Measurements from ENCODE around the gene C2orf92.

Gene C2orf92

DNA sequence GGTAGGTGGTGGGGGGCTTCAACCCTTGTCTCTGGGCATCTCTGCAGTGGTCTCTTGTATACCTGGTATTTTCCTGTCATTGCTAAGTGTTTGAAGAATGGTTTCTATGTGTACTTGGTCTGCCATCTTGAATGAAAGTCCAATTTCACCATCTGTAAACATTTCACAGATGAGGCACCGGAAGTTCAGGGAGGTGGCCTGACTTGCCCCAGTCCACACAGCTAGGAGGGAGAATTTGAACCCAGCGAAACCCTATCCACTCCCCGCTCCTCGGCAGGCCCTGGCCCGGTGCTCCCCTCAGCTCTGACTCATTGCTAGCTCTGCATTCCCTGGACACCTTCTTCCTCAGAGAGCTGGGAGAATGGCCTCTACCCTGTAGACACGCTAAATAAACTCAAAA lies 74.4 kb downstream of the C2orf92 start:
- TF ChIP-seq, protein P1, sequence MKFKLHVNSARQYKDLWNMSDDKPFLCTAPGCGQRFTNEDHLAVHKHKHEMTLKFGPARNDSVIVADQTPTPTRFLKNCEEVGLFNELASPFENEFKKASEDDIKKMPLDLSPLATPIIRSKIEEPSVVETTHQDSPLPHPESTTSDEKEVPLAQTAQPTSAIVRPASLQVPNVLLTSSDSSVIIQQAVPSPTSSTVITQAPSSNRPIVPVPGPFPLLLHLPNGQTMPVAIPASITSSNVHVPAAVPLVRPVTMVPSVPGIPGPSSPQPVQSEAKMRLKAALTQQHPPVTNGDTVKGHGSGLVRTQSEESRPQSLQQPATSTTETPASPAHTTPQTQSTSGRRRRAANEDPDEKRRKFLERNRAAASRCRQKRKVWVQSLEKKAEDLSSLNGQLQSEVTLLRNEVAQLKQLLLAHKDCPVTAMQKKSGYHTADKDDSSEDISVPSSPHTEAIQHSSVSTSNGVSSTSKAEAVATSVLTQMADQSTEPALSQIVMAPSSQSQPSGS (tag by site-specific recombination; IDR thresholded peaks at IDR 0.05; ENCODE audit: low read depth) = no peak
- no peak for TF ChIP-seq ZBTB7A (tag by site-specific recombination; IDR thresholded peaks at IDR 0.05; ENCODE audit: low read depth)
- TF ChIP-seq ZNF157 (tag by site-specific recombination; IDR thresholded peaks at IDR 0.05) = no peak
- no peak for TF ChIP-seq ZNF510 (tag by site-specific recombination; IDR thresholded peaks at IDR 0.05; ENCODE audit: insufficient replicate concordance)
- TF ChIP-seq ZNF521 (tag by site-specific recombination; IDR thresholded peaks at IDR 0.05) = no peak
- TF ChIP-seq SCRT2 (tag by site-specific recombination; IDR thresholded peaks at IDR 0.05) = no peak
- no peak for TF ChIP-seq ZNF707 (tag by site-specific recombination; IDR thresholded peaks at IDR 0.05)
- no peak for TF ChIP-seq ZNF404 (tag by site-specific recombination; IDR thresholded peaks at IDR 0.05)
- no peak for TF ChIP-seq ZFHX2 (tag by site-specific recombination; conservative IDR thresholded peaks at IDR 0.05)
- TF ChIP-seq BCL11B (tag by site-specific recombination; IDR thresholded peaks at IDR 0.05; ENCODE audit: low read depth) = no peak
- TF ChIP-seq ZNF366 (tag by site-specific recombination; conservative IDR thresholded peaks at IDR 0.05) = no peak
- no peak for TF ChIP-seq ZNF274 (IDR thresholded peaks at IDR 0.05; ENCODE audit: low read length)
- TF ChIP-seq ZNF274 (tag by site-specific recombination; IDR thresholded peaks at IDR 0.05; ENCODE audit: borderline replicate concordance) = no peak
- TF ChIP-seq ZNF549 (tag by site-specific recombination; IDR thresholded peaks at IDR 0.05) = no peak
- no peak for TF ChIP-seq ZNF140 (tag by site-specific recombination; IDR thresholded peaks at IDR 0.05)
- no peak for TF ChIP-seq ZNF530 (tag by site-specific recombination; IDR thresholded peaks at IDR 0.05; ENCODE audit: low read depth)
- TF ChIP-seq, protein P2, sequence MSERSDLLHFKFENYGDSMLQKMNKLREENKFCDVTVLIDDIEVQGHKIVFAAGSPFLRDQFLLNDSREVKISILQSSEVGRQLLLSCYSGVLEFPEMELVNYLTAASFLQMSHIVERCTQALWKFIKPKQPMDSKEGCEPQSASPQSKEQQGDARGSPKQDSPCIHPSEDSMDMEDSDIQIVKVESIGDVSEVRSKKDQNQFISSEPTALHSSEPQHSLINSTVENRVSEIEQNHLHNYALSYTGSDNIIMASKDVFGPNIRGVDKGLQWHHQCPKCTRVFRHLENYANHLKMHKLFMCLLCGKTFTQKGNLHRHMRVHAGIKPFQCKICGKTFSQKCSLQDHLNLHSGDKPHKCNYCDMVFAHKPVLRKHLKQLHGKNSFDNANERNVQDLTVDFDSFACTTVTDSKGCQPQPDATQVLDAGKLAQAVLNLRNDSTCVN (tag by site-specific recombination; optimal IDR thresholded peaks at IDR 0.05) = no peak
- Histone ChIP-seq H3K4me3 (ENCODE audit: low read depth, low read length) (no peak overlapping the region), H3K9me3 (ENCODE audit: control insufficient read depth, insufficient read depth, low read depth, low read length) (no peaks in the 10 kb centered on the region), H3K36me3 (ENCODE audit: control insufficient read depth in 2 of 2, insufficient read depth in 1 of 2, low read length in 2 of 2) (no peaks in the 10 kb centered on the region), H3K4me1 (ENCODE audit: control insufficient read depth, insufficient read depth, low read length) (no peaks in the 10 kb centered on the region), H3K27ac (ENCODE audit: extremely low read depth, low read depth, low read length) (no peak overlapping the region)
- ChIA-PET POLR2A (no interaction called here), CTCF (interaction anchor here (0.6 to 0.9 kb wide), 2 partner anchors 154 to 1092 kb away, joined by 3 read pairs; no protein-coding TSS in a partner anchor)

DNA sequence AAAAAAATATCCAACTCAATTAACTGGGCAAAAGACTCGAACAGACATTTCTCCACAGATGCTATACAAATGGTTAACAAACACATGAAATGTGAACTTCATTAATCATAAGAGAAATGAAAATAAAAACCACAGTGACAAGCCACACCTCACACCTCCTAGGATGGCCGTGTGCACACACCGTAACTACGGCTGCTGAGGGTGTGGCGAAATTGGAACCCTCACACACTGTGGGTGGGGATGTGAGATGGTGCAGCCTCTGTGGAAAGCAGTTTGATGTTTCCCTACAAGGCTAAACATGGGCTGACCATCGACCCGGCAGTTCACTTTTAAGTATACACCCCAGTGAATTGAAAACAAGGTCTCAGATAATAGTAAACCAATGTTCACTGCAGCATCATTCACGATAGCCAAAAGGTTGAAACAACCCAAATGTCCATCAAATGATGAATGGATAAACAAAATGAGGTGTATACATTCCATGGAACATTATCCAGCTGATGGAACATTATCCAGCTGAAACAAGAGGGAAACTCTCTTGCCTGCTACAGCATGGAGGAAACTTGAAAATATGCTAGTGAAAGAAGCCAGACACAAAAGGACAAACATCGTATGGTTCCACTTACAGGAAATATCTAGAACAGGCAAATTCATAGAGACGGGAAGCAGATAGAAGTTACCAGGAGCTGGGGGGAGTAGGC lies 76.1 kb downstream of the C2orf92 start:
- no peaks in the 10 kb centered on the region for H3K9me3 ChIP-seq (ENCODE audit: control insufficient read depth, insufficient read depth, low read depth, low read length)
- H3K27ac ChIP-seq (ENCODE audit: extremely low read depth, low read depth, low read length) = no peak overlapping the region
- H3K4me3 ChIP-seq (ENCODE audit: low read depth, low read length) = no peak overlapping the region
- ChIA-PET POLR2A (no interaction called here), CTCF (interaction anchor here (0.6 kb wide), 1 partner anchor 640 kb away, joined by 5 read pairs; no protein-coding TSS in a partner anchor)
- no peak for TF ChIP-seq ZXDB (tag by site-specific recombination; IDR thresholded peaks at IDR 0.05)
- no peaks in the 10 kb centered on the region for H3K36me3 ChIP-seq (ENCODE audit: control insufficient read depth in 2 of 2, insufficient read depth in 1 of 2, low read length in 2 of 2)
- no peaks in the 10 kb centered on the region for H3K4me1 ChIP-seq (ENCODE audit: control insufficient read depth, insufficient read depth, low read length)

DNA sequence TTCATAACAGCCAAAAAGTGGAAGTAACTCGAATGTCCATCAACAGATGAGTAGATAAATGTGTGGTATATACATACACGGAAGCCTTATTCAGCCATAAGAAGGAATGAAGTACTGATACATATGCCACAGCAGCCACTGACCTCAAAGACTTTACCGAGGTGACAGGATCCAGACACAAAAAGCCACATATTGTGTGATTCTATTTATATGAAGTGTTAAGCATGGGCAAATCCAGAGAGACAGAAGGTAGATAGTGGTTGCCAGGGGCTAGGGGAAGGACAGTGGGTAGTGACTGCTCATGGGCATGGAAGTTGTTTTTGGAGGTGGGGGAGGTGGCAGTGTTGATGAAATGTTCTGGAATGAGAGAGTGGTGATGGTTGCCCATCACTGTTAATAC lies 77.8 kb downstream of the C2orf92 start:
- 0 out of 2 replicates have a peak, but pooled peaks cover 5% of the 10 kb centered on the region for H3K4me1 ChIP-seq (ENCODE audit: control insufficient read depth, insufficient read depth, low read length)
- CTCF ChIA-PET = interaction anchor here (0.6 kb wide), 1 partner anchor 11 kb away, joined by 5 read pairs; no protein-coding TSS in a partner anchor
- no peaks in the 10 kb centered on the region for H3K9me3 ChIP-seq (ENCODE audit: control insufficient read depth, insufficient read depth, low read depth, low read length)
- TF ChIP-seq, protein P3, sequence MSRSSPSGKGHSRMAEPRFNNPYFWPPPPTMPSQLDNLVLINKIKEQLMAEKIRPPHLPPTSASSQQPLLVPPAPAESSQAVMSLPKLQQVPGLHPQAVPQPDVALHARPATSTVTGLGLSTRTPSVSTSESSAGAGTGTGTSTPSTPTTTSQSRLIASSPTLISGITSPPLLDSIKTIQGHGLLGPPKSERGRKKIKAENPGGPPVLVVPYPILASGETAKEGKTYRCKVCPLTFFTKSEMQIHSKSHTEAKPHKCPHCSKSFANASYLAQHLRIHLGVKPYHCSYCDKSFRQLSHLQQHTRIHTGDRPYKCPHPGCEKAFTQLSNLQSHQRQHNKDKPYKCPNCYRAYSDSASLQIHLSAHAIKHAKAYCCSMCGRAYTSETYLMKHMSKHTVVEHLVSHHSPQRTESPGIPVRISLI (tag by site-specific recombination; IDR thresholded peaks at IDR 0.05) = no peak
- TF ChIP-seq ZNF324 (tag by site-specific recombination; IDR thresholded peaks at IDR 0.05) = no peak
- no peak for TF ChIP-seq ZFP41 (tag by site-specific recombination; IDR thresholded peaks at IDR 0.05; ENCODE audit: borderline replicate concordance)
- no peak for TF ChIP-seq GLI2 (tag by site-specific recombination; IDR thresholded peaks at IDR 0.05; ENCODE audit: borderline replicate concordance, low read depth)
- TF ChIP-seq ZNF521 (tag by site-specific recombination; IDR thresholded peaks at IDR 0.05) = no peak
- TF ChIP-seq ZNF529 (tag by site-specific recombination; IDR thresholded peaks at IDR 0.05; ENCODE audit: insufficient replicate concordance) = no peak
- no peak overlapping the region for H3K27ac ChIP-seq (ENCODE audit: extremely low read depth, low read depth, low read length)
- POLR2A ChIA-PET = no interaction called here
- no peak overlapping the region for H3K4me3 ChIP-seq (ENCODE audit: low read depth, low read length)
- H3K36me3 ChIP-seq (ENCODE audit: control insufficient read depth in 2 of 2, insufficient read depth in 1 of 2, low read length in 2 of 2) = no peaks in the 10 kb centered on the region
